ENCODE results near the gene LRRN1.

DNA sequence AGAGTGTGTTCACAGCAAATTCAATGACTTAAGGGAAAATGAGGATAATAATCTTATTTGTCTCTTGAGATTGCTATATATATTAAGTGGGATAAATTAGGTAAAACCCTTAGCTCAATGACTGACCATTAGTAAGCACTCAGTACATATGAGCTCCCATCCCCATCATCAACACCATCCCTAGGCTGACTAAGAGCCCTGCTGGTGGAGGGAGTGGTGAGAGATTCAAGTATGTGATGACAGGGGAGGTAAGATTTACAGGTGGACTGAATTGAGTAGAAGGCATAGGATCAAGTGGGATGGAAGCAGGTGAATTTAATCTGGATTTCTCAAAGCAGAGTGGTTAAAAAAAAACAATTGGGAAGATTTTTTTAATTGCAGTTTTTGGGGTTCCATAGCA is 21.0 kb upstream of the LRRN1 start:
- TF ChIP-seq GTF2F1 (IDR thresholded peaks at IDR 0.05; ENCODE audit: low read depth, low read length) (no peak), CEBPB (tag; IDR thresholded peaks at IDR 0.05) (no peak), CHD2 (IDR thresholded peaks at IDR 0.05; ENCODE audit: low read depth, low read length) (no peak), SMARCB1 (IDR thresholded peaks at IDR 0.05; ENCODE audit: insufficient read length, low read depth) (no peak), BRCA1 (IDR thresholded peaks at IDR 0.05) (no peak), BRCA1 (CRISPR knock-in tag; IDR thresholded peaks at IDR 0.05) (no peak), KDM1A (IDR thresholded peaks at IDR 0.05) (no peak), FOXK1 (CRISPR knock-in tag; IDR thresholded peaks at IDR 0.05; ENCODE audit: borderline replicate concordance) (no peak), NCOA2 (IDR thresholded peaks at IDR 0.05; ENCODE audit: partially characterized antibody in 2 of 2) (no peak)
- TF ChIP-seq, protein P1, sequence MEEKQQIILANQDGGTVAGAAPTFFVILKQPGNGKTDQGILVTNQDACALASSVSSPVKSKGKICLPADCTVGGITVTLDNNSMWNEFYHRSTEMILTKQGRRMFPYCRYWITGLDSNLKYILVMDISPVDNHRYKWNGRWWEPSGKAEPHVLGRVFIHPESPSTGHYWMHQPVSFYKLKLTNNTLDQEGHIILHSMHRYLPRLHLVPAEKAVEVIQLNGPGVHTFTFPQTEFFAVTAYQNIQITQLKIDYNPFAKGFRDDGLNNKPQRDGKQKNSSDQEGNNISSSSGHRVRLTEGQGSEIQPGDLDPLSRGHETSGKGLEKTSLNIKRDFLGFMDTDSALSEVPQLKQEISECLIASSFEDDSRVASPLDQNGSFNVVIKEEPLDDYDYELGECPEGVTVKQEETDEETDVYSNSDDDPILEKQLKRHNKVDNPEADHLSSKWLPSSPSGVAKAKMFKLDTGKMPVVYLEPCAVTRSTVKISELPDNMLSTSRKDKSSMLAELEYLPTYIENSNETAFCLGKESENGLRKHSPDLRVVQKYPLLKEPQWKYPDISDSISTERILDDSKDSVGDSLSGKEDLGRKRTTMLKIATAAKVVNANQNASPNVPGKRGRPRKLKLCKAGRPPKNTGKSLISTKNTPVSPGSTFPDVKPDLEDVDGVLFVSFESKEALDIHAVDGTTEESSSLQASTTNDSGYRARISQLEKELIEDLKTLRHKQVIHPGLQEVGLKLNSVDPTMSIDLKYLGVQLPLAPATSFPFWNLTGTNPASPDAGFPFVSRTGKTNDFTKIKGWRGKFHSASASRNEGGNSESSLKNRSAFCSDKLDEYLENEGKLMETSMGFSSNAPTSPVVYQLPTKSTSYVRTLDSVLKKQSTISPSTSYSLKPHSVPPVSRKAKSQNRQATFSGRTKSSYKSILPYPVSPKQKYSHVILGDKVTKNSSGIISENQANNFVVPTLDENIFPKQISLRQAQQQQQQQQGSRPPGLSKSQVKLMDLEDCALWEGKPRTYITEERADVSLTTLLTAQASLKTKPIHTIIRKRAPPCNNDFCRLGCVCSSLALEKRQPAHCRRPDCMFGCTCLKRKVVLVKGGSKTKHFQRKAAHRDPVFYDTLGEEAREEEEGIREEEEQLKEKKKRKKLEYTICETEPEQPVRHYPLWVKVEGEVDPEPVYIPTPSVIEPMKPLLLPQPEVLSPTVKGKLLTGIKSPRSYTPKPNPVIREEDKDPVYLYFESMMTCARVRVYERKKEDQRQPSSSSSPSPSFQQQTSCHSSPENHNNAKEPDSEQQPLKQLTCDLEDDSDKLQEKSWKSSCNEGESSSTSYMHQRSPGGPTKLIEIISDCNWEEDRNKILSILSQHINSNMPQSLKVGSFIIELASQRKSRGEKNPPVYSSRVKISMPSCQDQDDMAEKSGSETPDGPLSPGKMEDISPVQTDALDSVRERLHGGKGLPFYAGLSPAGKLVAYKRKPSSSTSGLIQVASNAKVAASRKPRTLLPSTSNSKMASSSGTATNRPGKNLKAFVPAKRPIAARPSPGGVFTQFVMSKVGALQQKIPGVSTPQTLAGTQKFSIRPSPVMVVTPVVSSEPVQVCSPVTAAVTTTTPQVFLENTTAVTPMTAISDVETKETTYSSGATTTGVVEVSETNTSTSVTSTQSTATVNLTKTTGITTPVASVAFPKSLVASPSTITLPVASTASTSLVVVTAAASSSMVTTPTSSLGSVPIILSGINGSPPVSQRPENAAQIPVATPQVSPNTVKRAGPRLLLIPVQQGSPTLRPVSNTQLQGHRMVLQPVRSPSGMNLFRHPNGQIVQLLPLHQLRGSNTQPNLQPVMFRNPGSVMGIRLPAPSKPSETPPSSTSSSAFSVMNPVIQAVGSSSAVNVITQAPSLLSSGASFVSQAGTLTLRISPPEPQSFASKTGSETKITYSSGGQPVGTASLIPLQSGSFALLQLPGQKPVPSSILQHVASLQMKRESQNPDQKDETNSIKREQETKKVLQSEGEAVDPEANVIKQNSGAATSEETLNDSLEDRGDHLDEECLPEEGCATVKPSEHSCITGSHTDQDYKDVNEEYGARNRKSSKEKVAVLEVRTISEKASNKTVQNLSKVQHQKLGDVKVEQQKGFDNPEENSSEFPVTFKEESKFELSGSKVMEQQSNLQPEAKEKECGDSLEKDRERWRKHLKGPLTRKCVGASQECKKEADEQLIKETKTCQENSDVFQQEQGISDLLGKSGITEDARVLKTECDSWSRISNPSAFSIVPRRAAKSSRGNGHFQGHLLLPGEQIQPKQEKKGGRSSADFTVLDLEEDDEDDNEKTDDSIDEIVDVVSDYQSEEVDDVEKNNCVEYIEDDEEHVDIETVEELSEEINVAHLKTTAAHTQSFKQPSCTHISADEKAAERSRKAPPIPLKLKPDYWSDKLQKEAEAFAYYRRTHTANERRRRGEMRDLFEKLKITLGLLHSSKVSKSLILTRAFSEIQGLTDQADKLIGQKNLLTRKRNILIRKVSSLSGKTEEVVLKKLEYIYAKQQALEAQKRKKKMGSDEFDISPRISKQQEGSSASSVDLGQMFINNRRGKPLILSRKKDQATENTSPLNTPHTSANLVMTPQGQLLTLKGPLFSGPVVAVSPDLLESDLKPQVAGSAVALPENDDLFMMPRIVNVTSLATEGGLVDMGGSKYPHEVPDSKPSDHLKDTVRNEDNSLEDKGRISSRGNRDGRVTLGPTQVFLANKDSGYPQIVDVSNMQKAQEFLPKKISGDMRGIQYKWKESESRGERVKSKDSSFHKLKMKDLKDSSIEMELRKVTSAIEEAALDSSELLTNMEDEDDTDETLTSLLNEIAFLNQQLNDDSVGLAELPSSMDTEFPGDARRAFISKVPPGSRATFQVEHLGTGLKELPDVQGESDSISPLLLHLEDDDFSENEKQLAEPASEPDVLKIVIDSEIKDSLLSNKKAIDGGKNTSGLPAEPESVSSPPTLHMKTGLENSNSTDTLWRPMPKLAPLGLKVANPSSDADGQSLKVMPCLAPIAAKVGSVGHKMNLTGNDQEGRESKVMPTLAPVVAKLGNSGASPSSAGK (IDR thresholded peaks at IDR 0.05) = no peak
- TF ChIP-seq, protein P2, sequence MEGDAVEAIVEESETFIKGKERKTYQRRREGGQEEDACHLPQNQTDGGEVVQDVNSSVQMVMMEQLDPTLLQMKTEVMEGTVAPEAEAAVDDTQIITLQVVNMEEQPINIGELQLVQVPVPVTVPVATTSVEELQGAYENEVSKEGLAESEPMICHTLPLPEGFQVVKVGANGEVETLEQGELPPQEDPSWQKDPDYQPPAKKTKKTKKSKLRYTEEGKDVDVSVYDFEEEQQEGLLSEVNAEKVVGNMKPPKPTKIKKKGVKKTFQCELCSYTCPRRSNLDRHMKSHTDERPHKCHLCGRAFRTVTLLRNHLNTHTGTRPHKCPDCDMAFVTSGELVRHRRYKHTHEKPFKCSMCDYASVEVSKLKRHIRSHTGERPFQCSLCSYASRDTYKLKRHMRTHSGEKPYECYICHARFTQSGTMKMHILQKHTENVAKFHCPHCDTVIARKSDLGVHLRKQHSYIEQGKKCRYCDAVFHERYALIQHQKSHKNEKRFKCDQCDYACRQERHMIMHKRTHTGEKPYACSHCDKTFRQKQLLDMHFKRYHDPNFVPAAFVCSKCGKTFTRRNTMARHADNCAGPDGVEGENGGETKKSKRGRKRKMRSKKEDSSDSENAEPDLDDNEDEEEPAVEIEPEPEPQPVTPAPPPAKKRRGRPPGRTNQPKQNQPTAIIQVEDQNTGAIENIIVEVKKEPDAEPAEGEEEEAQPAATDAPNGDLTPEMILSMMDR (IDR thresholded peaks at IDR 0.05 in 2 of 3, conservative IDR thresholded peaks at IDR 0.05 in 1 of 3; ENCODE audit: insufficient read depth in 2 of 3, low read depth in 1 of 3, low read length in 3 of 3) = no peak
- TF ChIP-seq, protein P3, sequence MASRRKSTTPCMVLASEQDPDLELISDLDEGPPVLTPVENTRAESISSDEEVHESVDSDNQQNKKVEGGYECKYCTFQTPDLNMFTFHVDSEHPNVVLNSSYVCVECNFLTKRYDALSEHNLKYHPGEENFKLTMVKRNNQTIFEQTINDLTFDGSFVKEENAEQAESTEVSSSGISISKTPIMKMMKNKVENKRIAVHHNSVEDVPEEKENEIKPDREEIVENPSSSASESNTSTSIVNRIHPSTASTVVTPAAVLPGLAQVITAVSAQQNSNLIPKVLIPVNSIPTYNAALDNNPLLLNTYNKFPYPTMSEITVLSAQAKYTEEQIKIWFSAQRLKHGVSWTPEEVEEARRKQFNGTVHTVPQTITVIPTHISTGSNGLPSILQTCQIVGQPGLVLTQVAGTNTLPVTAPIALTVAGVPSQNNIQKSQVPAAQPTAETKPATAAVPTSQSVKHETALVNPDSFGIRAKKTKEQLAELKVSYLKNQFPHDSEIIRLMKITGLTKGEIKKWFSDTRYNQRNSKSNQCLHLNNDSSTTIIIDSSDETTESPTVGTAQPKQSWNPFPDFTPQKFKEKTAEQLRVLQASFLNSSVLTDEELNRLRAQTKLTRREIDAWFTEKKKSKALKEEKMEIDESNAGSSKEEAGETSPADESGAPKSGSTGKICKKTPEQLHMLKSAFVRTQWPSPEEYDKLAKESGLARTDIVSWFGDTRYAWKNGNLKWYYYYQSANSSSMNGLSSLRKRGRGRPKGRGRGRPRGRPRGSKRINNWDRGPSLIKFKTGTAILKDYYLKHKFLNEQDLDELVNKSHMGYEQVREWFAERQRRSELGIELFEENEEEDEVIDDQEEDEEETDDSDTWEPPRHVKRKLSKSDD (conservative IDR thresholded peaks at IDR 0.05; ENCODE audit: low read length) = no peak
